Glomerular endothelial cell (primary cell): ENCODE measurements around the gene AMBP. TPM values are rescaled to one million over a fixed set of nuclear protein-coding genes. Genes with fewer than 3 reads are reported as not detected.

Source experiments
- DNase-seq: peaks from one replicate; pipeline ENCODE4 v3.0.0-alpha.2; 2011; ENCODE audit warnings: low read depth, low spot score; ENCODE audit errors: extremely low read depth
- total RNA-seq: library from RNA; depleted of rRNA; stranded (reverse); fragments of >200 nt; gene quantifications from 2 replicates; pipeline ENCODE4 v1.2.3, GENCODE V29; 2015

Gene AMBP
- total RNA-seq, 1 donor from 2014 or later: not detected

- no peak for DNase-seq
These were observed 42.8 kb downstream of the AMBP start for GRCh38 chr9:114035221-114035844.

- no peak for DNase-seq
These were observed 43.4 kb downstream of the AMBP start for GRCh38 chr9:114034661-114035062.

GRCh38 chr9:114034196-114034595 is 43.9 kb downstream of the AMBP start:
- no peak for DNase-seq

GRCh38 chr9:114033397-114034103 is 44.5 kb downstream of the AMBP start:
- DNase-seq: no peak

- no peak for DNase-seq
These were observed 45.9 kb downstream of the AMBP start for GRCh38 chr9:114031948-114032840.

GRCh38 chr9:114031037-114031630 is 47.0 kb downstream of the AMBP start:
- DNase-seq: no peak

GRCh38 chr9:114030364-114030763 is 47.7 kb downstream of the AMBP start:
- no peak for DNase-seq

- DNase-seq: no peak
These were observed 48.6 kb downstream of the AMBP start for GRCh38 chr9:114029311-114030170.

- no peak for DNase-seq
These were observed 49.5 kb downstream of the AMBP start for GRCh38 chr9:114028646-114029045.

- DNase-seq: no peak
These were observed 50.1 kb downstream of the AMBP start for GRCh38 chr9:114027863-114028465.

- DNase-seq: no peak
These were observed 50.8 kb downstream of the AMBP start for GRCh38 chr9:114027159-114027862.

GRCh38 chr9:114026335-114026734 is 51.8 kb downstream of the AMBP start:
- no peak for DNase-seq

GRCh38 chr9:114025760-114026159 is 52.3 kb downstream of the AMBP start:
- DNase-seq: no peak

- no peak for DNase-seq
These were observed 52.8 kb downstream of the AMBP start for GRCh38 chr9:114025196-114025753.

GRCh38 chr9:114023961-114024360 is 54.1 kb downstream of the AMBP start:
- DNase-seq: no peak

- DNase-seq: no peak
These were observed 56.5 kb downstream of the AMBP start for GRCh38 chr9:114021578-114021977.

- no peak for DNase-seq
These were observed 60.1 kb downstream of the AMBP start for GRCh38 chr9:114017741-114018715.
